GM12875 (cell line): ENCODE results near the gene MARCOL.
"Not testable (repeated sequence)": the region's sequence is repeated elsewhere in the genome, so short reads cannot be mapped to it uniquely, and the experiment has no call there.

Experiments
- H3K4me3 ChIP-seq: one replicate; pipeline ENCODE4 v1.5.1; 2011; ENCODE audit warnings: low read depth, low read length, control low read depth
- TF ChIP-seq, protein P1 (sequence below): IDR thresholded peaks from 2 replicates; pipeline ENCODE4 v1.5.1; 2011; ENCODE audit warnings: low read depth, mild to moderate bottlenecking, control low read depth, inconsistent platforms, low read length, moderate library complexity, borderline replicate concordance; ENCODE audit not compliant: insufficient read depth

The MARCOL gene

DNA sequence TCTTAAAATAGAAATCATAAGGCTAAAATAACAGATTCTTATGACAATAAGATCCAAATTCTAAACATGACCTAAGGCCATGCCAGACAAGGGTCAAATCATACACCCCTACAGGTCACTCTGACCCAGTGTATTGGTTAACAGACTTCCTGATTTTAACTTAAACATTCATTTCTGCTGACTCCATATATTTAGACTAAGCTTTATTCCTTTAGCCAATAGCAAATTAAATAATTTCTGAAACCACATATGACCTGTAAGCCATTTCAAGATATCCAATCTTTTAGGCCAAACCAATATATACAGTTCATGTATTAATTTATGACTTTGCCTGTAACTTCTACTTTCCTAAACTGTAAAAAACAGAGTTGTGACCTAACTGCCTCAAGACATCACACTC lies 22.9 kb downstream of the MARCOL start:
- TF ChIP-seq, protein P1, sequence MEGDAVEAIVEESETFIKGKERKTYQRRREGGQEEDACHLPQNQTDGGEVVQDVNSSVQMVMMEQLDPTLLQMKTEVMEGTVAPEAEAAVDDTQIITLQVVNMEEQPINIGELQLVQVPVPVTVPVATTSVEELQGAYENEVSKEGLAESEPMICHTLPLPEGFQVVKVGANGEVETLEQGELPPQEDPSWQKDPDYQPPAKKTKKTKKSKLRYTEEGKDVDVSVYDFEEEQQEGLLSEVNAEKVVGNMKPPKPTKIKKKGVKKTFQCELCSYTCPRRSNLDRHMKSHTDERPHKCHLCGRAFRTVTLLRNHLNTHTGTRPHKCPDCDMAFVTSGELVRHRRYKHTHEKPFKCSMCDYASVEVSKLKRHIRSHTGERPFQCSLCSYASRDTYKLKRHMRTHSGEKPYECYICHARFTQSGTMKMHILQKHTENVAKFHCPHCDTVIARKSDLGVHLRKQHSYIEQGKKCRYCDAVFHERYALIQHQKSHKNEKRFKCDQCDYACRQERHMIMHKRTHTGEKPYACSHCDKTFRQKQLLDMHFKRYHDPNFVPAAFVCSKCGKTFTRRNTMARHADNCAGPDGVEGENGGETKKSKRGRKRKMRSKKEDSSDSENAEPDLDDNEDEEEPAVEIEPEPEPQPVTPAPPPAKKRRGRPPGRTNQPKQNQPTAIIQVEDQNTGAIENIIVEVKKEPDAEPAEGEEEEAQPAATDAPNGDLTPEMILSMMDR: no peak
- no peak overlapping the region for H3K4me3 ChIP-seq

DNA sequence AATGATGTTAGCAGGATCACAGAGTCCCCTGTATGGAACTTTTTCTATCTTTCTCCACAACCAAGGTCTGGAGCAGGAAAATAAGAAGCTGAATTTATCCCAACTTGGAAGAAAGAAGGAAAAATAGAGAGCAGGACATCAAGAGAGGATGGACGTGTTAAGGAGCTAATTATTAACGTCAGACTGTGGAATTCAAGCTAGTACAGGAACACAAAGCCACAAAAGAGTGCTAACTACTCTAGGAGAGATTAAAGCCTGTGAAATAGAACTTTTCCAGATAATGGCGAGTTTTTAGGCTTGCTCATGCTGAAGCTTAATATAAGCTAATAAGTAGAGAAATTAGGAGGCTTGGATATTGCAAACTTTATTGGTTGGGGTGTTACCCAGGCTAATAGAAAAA lies 29.6 kb downstream of the MARCOL start:
- TF ChIP-seq, protein P1: no peak
- no peak overlapping the region for H3K4me3 ChIP-seq

DNA sequence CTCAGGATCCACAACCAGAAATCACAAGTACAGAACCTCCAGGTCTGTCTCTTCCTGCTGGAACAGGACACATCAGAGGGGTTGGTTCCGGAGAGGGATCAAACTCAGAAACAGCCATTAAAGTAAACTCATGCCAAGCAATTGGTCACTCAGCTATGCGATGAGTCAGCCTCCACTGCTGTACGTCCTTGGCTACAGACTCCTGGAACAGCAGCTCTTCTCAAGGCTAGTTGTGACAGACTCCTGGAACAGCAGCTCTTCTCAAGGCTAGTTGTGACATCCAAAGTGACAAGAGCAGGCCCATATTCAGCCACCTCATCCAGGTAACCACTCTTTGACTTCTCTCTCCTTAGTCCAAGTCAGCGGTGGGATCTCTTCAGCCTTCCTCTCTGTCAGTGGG lies 30.2 kb downstream of the MARCOL start, which contains the start of gene SPINK13:
SPINK13 (plus strand) TSS at position 229 of the 400 bp plus-strand sequence. CDS start 1,279 bp downstream, outside the sequence.
- no peak within 1 kb of the TSS for H3K4me3 ChIP-seq
- TF ChIP-seq, protein P1: no peak

DNA sequence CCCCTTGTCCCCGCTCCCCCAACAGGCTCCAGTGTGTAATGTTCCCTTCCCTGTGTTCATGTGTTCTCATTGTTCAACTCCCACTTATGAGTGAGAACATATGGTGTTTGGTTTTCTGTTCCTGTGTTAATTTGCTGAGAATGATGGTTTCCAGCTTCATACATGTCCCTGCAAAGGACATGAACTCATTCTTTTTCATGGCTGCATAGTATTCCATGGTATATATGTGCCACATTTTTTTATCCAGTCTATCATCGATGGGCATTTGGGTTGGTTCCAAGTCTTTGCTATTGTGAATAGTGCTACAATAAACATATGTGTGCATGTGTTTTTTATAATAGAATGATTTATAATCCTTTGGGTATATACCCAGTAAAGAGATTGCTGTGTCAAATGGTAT lies 36.8 kb downstream of the MARCOL start:
- H3K4me3 ChIP-seq: not testable (repeated sequence)

DNA sequence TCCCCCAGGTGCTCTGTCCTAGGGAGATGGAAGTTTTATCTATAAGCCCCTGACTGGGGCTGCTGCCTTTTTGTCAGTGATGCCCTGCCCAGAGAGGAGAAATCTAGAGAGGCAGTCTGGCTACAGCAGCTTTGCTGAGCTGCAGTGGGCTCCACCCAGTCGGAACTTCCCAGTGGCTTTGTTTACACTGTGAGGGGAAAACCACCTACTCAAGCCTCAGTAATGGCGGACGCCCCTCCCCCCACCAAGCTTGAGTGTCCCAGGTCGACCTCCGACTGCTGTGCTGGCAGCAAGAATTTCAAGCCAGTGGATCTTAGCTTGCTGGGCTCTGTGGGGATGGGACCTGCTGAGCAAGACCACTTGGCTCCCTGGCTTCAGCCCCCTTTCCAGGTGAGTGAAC lies 42.6 kb downstream of the MARCOL start:
- not testable (repeated sequence) for H3K4me3 ChIP-seq

DNA sequence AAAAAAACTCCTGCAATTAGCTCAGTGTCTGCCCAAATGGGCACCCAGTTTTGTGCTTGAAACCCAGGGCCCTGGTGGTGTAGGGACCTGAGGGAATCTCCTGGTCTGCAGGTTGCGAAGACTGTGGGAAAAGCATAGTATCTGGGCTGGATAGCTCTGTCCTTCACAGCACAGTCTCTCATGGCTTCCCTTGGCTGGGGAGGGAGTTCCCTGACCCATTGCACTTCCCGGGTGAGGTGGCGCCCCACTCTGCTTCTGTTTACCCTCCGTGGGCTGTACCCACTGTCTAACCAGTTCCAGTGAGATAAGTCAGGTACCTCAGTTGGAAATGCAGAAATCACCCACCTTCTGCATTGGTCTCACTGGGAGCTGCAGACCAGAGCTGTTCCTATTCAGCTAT lies 43.0 kb downstream of the MARCOL start:
- H3K4me3 ChIP-seq: not testable (repeated sequence)

DNA sequence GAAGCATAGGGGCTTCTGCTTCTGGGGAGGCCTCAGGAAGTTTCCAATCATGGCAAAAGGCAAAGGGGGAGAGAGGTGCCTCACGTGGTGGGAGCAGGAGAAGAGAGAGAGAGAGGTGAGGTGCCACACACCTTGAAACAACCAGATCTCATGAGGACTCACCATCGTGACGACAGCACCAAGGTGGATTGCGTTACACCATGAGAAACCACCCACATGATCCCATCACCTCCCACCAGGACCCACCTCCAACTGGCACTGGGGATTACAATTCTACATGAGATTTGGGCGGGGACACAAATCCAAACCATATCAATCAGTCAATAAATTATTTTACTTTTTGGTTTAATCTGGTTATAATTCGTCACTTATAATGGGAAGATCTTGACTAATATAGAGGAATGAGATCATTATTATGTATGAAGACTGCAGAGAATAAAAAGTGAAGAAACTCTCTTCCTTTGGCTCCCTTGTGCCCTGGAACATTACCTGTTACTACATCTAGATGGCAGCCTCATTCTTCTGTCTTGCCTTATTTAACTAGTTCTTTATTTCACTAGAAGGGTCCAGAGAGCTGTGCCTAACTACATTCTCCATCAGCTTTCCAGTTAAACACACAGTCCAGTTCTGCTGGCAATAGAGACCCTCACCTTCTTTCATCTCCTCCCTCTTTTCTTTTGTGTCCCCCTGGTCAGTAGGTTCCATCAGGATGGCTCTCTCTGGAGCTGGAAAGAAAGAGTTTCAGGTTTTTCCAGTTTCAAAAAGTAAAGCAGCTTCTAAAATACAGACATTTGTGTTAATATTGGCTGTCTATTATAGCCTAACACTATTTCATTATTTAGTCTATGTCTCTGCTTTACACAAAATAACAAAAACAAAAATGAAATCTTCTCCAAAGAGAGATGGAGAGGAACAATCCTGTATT lies 52.2 kb downstream of the MARCOL start:
- TF ChIP-seq, protein P1: peak; percentile 19; the same call in 1 of the 2 replicates

More for the DNA sequence above, 52.2 kb downstream of the MARCOL start:
- H3K4me3 ChIP-seq: no peak overlapping the region
